GM23338 (cell line): Measurements from ENCODE around the gene GNB1L.
A peak's percentile ranks its signal among the peaks of the same experiment; 100 is the strongest.

Source experiments
- EZH2 ChIP-seq: fragments of 200-600 bp; sonication (generic); IDR thresholded peaks from one replicate; pipeline ENCODE4 v1.8.0; 2017; ENCODE audit warnings: antibody characterized with exemption, mild to moderate bottlenecking, low read depth; ENCODE audit not compliant: unreplicated experiment
- EZH2phosphoT487 ChIP-seq: fragments of 200-600 bp; sonication (generic); IDR thresholded peaks from one replicate; pipeline ENCODE4 v1.8.1; 2018; ENCODE audit warnings: antibody characterized with exemption; ENCODE audit not compliant: unreplicated experiment
- JUNB ChIP-seq: IDR thresholded peaks from one replicate; pipeline ENCODE4 v1.6.1; 2016; ENCODE audit warnings: antibody characterized with exemption; ENCODE audit not compliant: unreplicated experiment
- POLR2AphosphoS5 ChIP-seq: IDR thresholded peaks from 2 replicates; pipeline ENCODE4 v1.6.1; 2016; ENCODE audit warnings: antibody characterized with exemption, low read depth
- ZNF114 ChIP-seq: fragments of 250-450 bp; sonication (Bioruptor Pico); IDR thresholded peaks from 2 replicates; pipeline ENCODE4 v1.5.0; 2020; ENCODE audit warnings: mild to moderate bottlenecking, moderate library complexity
- ZNF331 ChIP-seq: fragments of 250-450 bp; sonication (Bioruptor Pico); IDR thresholded peaks from 2 replicates; pipeline ENCODE4 v1.5.0; 2020; ENCODE audit warnings: low read depth, mild to moderate bottlenecking, moderate library complexity
- TF ChIP-seq, protein P1 (sequence below), 2 experiments: fragments of 200-600 bp in 1 of 2; sonication (generic) in 1 of 2; conservative IDR thresholded peaks; 2 replicates each; pipeline versions ENCODE4 v1.5.1 to v1.6.1; 2016 to 2017; ENCODE audit warnings: antibody characterized with exemption in 2 of 2, low read depth in 2 of 2, mild to moderate bottlenecking in 2 of 2, moderate library complexity in 1 of 2
- TF ChIP-seq, protein P2 (sequence below): IDR thresholded peaks from one replicate; pipeline ENCODE4 v1.6.1; 2018; ENCODE audit warnings: antibody characterized with exemption; ENCODE audit not compliant: unreplicated experiment

- TF ChIP-seq, protein P1, sequence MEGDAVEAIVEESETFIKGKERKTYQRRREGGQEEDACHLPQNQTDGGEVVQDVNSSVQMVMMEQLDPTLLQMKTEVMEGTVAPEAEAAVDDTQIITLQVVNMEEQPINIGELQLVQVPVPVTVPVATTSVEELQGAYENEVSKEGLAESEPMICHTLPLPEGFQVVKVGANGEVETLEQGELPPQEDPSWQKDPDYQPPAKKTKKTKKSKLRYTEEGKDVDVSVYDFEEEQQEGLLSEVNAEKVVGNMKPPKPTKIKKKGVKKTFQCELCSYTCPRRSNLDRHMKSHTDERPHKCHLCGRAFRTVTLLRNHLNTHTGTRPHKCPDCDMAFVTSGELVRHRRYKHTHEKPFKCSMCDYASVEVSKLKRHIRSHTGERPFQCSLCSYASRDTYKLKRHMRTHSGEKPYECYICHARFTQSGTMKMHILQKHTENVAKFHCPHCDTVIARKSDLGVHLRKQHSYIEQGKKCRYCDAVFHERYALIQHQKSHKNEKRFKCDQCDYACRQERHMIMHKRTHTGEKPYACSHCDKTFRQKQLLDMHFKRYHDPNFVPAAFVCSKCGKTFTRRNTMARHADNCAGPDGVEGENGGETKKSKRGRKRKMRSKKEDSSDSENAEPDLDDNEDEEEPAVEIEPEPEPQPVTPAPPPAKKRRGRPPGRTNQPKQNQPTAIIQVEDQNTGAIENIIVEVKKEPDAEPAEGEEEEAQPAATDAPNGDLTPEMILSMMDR (conservative IDR thresholded peaks at IDR 0.05; ENCODE audit: low read depth in 2 of 2) = no peak
- TF ChIP-seq ZNF331 (CRISPR knock-in tag) (no peak), ZNF114 (CRISPR knock-in tag) (no peak), EZH2 (peak; percentile 100), EZH2phosphoT487 (peak; percentile 62), POLR2AphosphoS5 (no peak), JUNB (no peak)
- TF ChIP-seq, protein P2, sequence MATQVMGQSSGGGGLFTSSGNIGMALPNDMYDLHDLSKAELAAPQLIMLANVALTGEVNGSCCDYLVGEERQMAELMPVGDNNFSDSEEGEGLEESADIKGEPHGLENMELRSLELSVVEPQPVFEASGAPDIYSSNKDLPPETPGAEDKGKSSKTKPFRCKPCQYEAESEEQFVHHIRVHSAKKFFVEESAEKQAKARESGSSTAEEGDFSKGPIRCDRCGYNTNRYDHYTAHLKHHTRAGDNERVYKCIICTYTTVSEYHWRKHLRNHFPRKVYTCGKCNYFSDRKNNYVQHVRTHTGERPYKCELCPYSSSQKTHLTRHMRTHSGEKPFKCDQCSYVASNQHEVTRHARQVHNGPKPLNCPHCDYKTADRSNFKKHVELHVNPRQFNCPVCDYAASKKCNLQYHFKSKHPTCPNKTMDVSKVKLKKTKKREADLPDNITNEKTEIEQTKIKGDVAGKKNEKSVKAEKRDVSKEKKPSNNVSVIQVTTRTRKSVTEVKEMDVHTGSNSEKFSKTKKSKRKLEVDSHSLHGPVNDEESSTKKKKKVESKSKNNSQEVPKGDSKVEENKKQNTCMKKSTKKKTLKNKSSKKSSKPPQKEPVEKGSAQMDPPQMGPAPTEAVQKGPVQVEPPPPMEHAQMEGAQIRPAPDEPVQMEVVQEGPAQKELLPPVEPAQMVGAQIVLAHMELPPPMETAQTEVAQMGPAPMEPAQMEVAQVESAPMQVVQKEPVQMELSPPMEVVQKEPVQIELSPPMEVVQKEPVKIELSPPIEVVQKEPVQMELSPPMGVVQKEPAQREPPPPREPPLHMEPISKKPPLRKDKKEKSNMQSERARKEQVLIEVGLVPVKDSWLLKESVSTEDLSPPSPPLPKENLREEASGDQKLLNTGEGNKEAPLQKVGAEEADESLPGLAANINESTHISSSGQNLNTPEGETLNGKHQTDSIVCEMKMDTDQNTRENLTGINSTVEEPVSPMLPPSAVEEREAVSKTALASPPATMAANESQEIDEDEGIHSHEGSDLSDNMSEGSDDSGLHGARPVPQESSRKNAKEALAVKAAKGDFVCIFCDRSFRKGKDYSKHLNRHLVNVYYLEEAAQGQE = no peak
Measured at GRCh38 chr22:19761725-19762567, 92.7 kb downstream of the GNB1L start.
